Astrocyte (in vitro differentiated cells and primary cell): ENCODE data around the gene SLC16A6.
"Not testable (repeated sequence)": the region's sequence is repeated elsewhere in the genome, so short reads cannot be mapped to it uniquely, and the experiment has no call there.

Experiments used
- CTCF ChIP-seq: IDR thresholded peaks from 2 replicates; pipeline ENCODE4 v1.5.1; 2011; ENCODE audit warnings: low read depth, mild to moderate bottlenecking, inconsistent platforms, low read length, moderate library complexity; ENCODE audit not compliant: insufficient read depth
- EZH2 ChIP-seq: IDR thresholded peaks from 2 replicates; pipeline ENCODE4 v1.6.1; 2012; ENCODE audit warnings: mild to moderate bottlenecking, low read length, inconsistent platforms; ENCODE audit not compliant: insufficient read depth

GRCh38 chr17:68231131-68231530 is 59.8 kb downstream of the SLC16A6 start:
- not testable (repeated sequence) for TF ChIP-seq CTCF, EZH2
